ENCODE data around the gene ANKEF1. TPM values are rescaled to one million over a fixed set of nuclear protein-coding genes. Genes with fewer than 3 reads are reported as not detected.
A peak's percentile ranks its signal among the peaks of the same experiment; 100 is the strongest.

ANKEF1 gene
- polyA plus RNA-seq, 1 donor from 2014 or later = 6.2 TPM

- H3K4me3 Mint-ChIP-seq = no peak overlapping the region
- H3K27ac Mint-ChIP-seq = no peak overlapping the region
- H3K9me3 Mint-ChIP-seq = peaks cover 0 to 2% (median 0%) of the 10 kb centered on the region in 3 donors
- H3K36me3 Mint-ChIP-seq = no peaks in the 10 kb centered on the region
- peaks cover 9% of the 10 kb centered on the region for H3K27me3 Mint-ChIP-seq
- no peaks in the 10 kb centered on the region for H3K4me1 Mint-ChIP-seq
Measured at GRCh38 chr20:10090588-10091166, 55.9 kb downstream of the ANKEF1 start.

- peaks cover 0 to 9% (median 3%) of the 10 kb centered on the region in 3 donors for H3K9me3 Mint-ChIP-seq
- peaks cover 7% of the 10 kb centered on the region for H3K27me3 Mint-ChIP-seq
- H3K4me3 Mint-ChIP-seq = no peak overlapping the region
- H3K36me3 Mint-ChIP-seq = no peaks in the 10 kb centered on the region
- H3K4me1 Mint-ChIP-seq = no peaks in the 10 kb centered on the region
- peak overlapping the region in 1 of 3 donors; percentile 32 for H3K27ac Mint-ChIP-seq
Measured at GRCh38 chr20:10093087-10093591, 58.4 kb downstream of the ANKEF1 start.

- no peak overlapping the region for H3K27ac Mint-ChIP-seq
- peaks cover 0 to 9% (median 3%) of the 10 kb centered on the region in 3 donors for H3K9me3 Mint-ChIP-seq
- no peaks in the 10 kb centered on the region for H3K4me1 Mint-ChIP-seq
- H3K27me3 Mint-ChIP-seq = peaks cover 9% of the 10 kb centered on the region
- no peaks in the 10 kb centered on the region for H3K36me3 Mint-ChIP-seq
- H3K4me3 Mint-ChIP-seq = no peak overlapping the region
Measured at GRCh38 chr20:10094566-10095173, 59.9 kb downstream of the ANKEF1 start.

GRCh38 chr20:10096790-10097189 is 62.0 kb downstream of the ANKEF1 start:
- H3K27ac Mint-ChIP-seq = no peak overlapping the region
- H3K4me1 Mint-ChIP-seq = no peaks in the 10 kb centered on the region
- no peak overlapping the region for H3K4me3 Mint-ChIP-seq
- H3K9me3 Mint-ChIP-seq = peaks cover 0 to 9% (median 3%) of the 10 kb centered on the region in 3 donors
- peaks cover 9% of the 10 kb centered on the region for H3K27me3 Mint-ChIP-seq
- H3K36me3 Mint-ChIP-seq = no peaks in the 10 kb centered on the region

GRCh38 chr20:10105046-10105445 is 70.3 kb downstream of the ANKEF1 start:
- H3K9me3 Mint-ChIP-seq = peaks cover 0 to 8% (median 0%) of the 10 kb centered on the region in 3 donors
- H3K4me1 Mint-ChIP-seq = no peaks in the 10 kb centered on the region

More at GRCh38 chr20:10105046-10105445, 70.3 kb downstream of the ANKEF1 start:
- Mint-ChIP-seq H3K27me3 (no peaks in the 10 kb centered on the region), H3K4me3 (no peak overlapping the region), H3K27ac (no peak overlapping the region), H3K36me3 (no peaks in the 10 kb centered on the region)

Other genes with a start within 250 kb of the ANKEF1 start
- gene PAK5, start 195.9 kb upstream of the ANKEF1 start, polyA plus RNA-seq = not detected
- not detected for gene SNAP25, start 183.8 kb downstream of the ANKEF1 start, polyA plus RNA-seq

All from IgD-negative memory B cell (primary cell).